GM18868 (cell line): ENCODE results near the gene LNX2.

Experiments used
- ATAC-seq: cut with Tn5 transposase; IDR thresholded peaks from one replicate; pipeline ENCODE4 v1.9.1; 2021; ENCODE audit warnings: mild to moderate bottlenecking, moderate library complexity; ENCODE audit not compliant: unreplicated experiment

Gene LNX2

GRCh38 chr13:27617881-27618321, 2.4 kb downstream of the LNX2 start:
- no peak for ATAC-seq

GRCh38 chr13:27613628-27614027, 6.7 kb downstream of the LNX2 start:
- no peak for ATAC-seq

GRCh38 chr13:27607125-27607524, 13.2 kb downstream of the LNX2 start:
- ATAC-seq, result no peak

- peak; percentile 12 for ATAC-seq
Observed at GRCh38 chr13:27605610-27606200, 14.6 kb downstream of the LNX2 start.

- ATAC-seq, result peak; percentile 58
Observed at GRCh38 chr13:27605099-27605498, 15.2 kb downstream of the LNX2 start.

- no peak for ATAC-seq
Observed at GRCh38 chr13:27601803-27602202, 18.5 kb downstream of the LNX2 start.

GRCh38 chr13:27601208-27601607, 19.1 kb downstream of the LNX2 start:
- ATAC-seq, result no peak

GRCh38 chr13:27600711-27601110, 19.6 kb downstream of the LNX2 start:
- no peak for ATAC-seq

GRCh38 chr13:27599845-27600553, 20.3 kb downstream of the LNX2 start:
- no peak for ATAC-seq

- ATAC-seq, result no peak
Observed at GRCh38 chr13:27599096-27599495, 21.2 kb downstream of the LNX2 start.

GRCh38 chr13:27595055-27595811, 25.1 kb downstream of the LNX2 start:
- no peak for ATAC-seq

- peak; percentile 87 for ATAC-seq
Observed at GRCh38 chr13:27593267-27593666, 27.1 kb downstream of the LNX2 start.

- ATAC-seq, result peak; percentile 34
Observed at GRCh38 chr13:27592865-27593264, 27.5 kb downstream of the LNX2 start.

- no peak for ATAC-seq
Observed at GRCh38 chr13:27588405-27588804, 31.9 kb downstream of the LNX2 start.

GRCh38 chr13:27587095-27587746, 33.1 kb downstream of the LNX2 start:
- no peak for ATAC-seq

GRCh38 chr13:27583645-27584044, 36.7 kb downstream of the LNX2 start:
- ATAC-seq, result no peak

- no peak for ATAC-seq
Observed at GRCh38 chr13:27578121-27579030, 42.0 kb downstream of the LNX2 start.

- no peak for ATAC-seq
Observed at GRCh38 chr13:27574661-27575060, 45.7 kb downstream of the LNX2 start.

- ATAC-seq, result no peak
Observed at GRCh38 chr13:27573265-27573664, 47.1 kb downstream of the LNX2 start.

GRCh38 chr13:27572234-27572901, 48.0 kb downstream of the LNX2 start:
- no peak for ATAC-seq
